HG03159 (cell line): ENCODE data around the gene PHACTR2.
"Not testable (repeated sequence)": the region's sequence is repeated elsewhere in the genome, so short reads cannot be mapped to it uniquely, and the experiment has no call there.

ENCODE experiments used
- ATAC-seq: cut with Tn5 transposase; IDR thresholded peaks from one replicate; pipeline ENCODE4 v1.9.1; 2021; ENCODE audit warnings: mild to moderate bottlenecking, moderate library complexity; ENCODE audit not compliant: unreplicated experiment

PHACTR2 gene

GRCh38 chr6:143761074-143761473, 83.3 kb downstream of the PHACTR2 start:
- ATAC-seq: no peak

GRCh38 chr6:143762126-143762525, 84.4 kb downstream of the PHACTR2 start:
- no peak for ATAC-seq

- ATAC-seq: no peak
These were observed 87.8 kb downstream of the PHACTR2 start for GRCh38 chr6:143765422-143766184.

GRCh38 chr6:143766185-143766553, 88.4 kb downstream of the PHACTR2 start:
- ATAC-seq: no peak

- no peak for ATAC-seq
These were observed 89.7 kb downstream of the PHACTR2 start for GRCh38 chr6:143767433-143767832.

GRCh38 chr6:143772116-143773086, 94.6 kb downstream of the PHACTR2 start:
- ATAC-seq: no peak

- no peak for ATAC-seq
These were observed 95.9 kb downstream of the PHACTR2 start for GRCh38 chr6:143773506-143774150.

- ATAC-seq: no peak
These were observed 96.6 kb downstream of the PHACTR2 start for GRCh38 chr6:143774347-143774746.

- no peak for ATAC-seq
These were observed 97.6 kb downstream of the PHACTR2 start for GRCh38 chr6:143775336-143775735.

- ATAC-seq: no peak
These were observed 101.2 kb downstream of the PHACTR2 start for GRCh38 chr6:143778926-143779325.

GRCh38 chr6:143782481-143782880, 104.7 kb downstream of the PHACTR2 start:
- no peak for ATAC-seq

GRCh38 chr6:143783077-143783476, 105.3 kb downstream of the PHACTR2 start:
- ATAC-seq: no peak

- no peak for ATAC-seq
These were observed 106.6 kb downstream of the PHACTR2 start for GRCh38 chr6:143784316-143784715.

- not testable (repeated sequence) for ATAC-seq
These were observed 108.6 kb downstream of the PHACTR2 start for GRCh38 chr6:143786371-143786770.

- no peak for ATAC-seq
These were observed 114.9 kb downstream of the PHACTR2 start for GRCh38 chr6:143792402-143793279.

GRCh38 chr6:143793280-143793619, 115.5 kb downstream of the PHACTR2 start:
- no peak for ATAC-seq

- not testable (repeated sequence) for ATAC-seq
These were observed 118.8 kb downstream of the PHACTR2 start for GRCh38 chr6:143796551-143796950.

- ATAC-seq: not testable (repeated sequence)
These were observed 120.7 kb downstream of the PHACTR2 start for GRCh38 chr6:143798487-143798886.

- no peak for ATAC-seq
These were observed 125.2 kb downstream of the PHACTR2 start for GRCh38 chr6:143802833-143803565.
